Umbilical cord (tissue), 2 donors: ENCODE results near the gene LETM1. TPM values are rescaled to one million over a fixed set of nuclear protein-coding genes. Genes with fewer than 3 reads are reported as not detected.

Experiments
- DNase-seq: peaks from one replicate; pipeline ENCODE4 v3.0.0-alpha.2; 2015; ENCODE audit warnings: low spot score
- total RNA-seq: library from RNA; depleted of rRNA; stranded (reverse); fragments of >200 nt; gene quantifications from one replicate; pipeline ENCODE4 v1.2.3, GENCODE V29; 2014; ENCODE audit warnings: low replicate concordance; ENCODE audit not compliant: insufficient read depth

Gene LETM1
- total RNA-seq, 1 donor from 2014 or later = 37.6 TPM

DNA sequence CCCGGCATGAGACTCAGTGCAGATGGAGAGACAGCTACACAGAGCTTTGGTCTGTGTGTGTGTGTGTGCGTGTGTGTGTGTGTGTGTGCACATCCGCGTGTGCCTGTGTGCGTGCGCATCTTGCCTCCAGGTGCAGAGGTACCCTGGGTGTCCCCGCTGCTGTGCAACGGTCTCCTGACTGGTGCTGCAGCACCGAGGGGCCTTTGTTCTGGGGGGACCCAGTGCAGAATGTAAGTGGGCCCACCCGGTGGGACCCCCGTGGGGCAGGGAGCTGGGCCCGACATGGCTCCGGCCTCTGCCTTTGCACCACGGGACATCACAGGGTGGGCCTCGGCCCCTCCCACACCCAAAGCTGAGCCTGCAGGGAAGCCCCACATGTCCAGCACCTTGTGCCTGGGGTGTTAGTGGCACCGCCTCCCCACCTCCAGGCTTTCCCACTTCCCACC lies 48.6 kb downstream of the LETM1 start:
- no peak for DNase-seq

DNA sequence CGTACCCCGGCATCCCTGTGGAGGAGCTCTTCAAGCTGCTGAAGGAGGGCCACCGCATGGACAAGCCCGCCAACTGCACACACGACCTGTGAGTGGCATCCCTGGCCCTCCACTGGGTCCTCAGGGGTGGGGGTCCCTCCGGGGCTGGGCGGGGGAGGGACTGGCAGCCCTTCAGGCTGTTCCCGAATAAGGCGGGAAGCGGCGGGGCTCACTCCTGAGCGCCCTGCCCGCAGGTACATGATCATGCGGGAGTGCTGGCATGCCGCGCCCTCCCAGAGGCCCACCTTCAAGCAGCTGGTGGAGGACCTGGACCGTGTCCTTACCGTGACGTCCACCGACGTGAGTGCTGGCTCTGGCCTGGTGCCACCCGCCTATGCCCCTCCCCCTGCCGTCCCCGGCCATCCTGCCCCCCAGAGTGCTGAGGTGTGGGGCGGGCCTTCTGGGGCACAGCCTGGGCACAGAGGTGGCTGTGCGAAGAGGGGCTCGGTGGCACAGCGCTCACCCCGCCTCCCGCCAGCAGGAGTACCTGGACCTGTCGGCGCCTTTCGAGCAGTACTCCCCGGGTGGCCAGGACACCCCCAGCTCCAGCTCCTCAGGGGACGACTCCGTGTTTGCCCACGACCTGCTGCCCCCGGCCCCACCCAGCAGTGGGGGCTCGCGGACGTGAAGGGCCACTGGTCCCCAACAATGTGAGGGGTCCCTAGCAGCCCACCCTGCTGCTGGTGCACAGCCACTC lies 49.2 kb downstream of the LETM1 start:
- DNase-seq = no peak

GRCh38 chr4:1806223-1806564 lies 49.8 kb downstream of the LETM1 start:
- no peak for DNase-seq

- DNase-seq = no peak
Measured at GRCh38 chr4:1805493-1806222, 50.3 kb downstream of the LETM1 start.

DNA sequence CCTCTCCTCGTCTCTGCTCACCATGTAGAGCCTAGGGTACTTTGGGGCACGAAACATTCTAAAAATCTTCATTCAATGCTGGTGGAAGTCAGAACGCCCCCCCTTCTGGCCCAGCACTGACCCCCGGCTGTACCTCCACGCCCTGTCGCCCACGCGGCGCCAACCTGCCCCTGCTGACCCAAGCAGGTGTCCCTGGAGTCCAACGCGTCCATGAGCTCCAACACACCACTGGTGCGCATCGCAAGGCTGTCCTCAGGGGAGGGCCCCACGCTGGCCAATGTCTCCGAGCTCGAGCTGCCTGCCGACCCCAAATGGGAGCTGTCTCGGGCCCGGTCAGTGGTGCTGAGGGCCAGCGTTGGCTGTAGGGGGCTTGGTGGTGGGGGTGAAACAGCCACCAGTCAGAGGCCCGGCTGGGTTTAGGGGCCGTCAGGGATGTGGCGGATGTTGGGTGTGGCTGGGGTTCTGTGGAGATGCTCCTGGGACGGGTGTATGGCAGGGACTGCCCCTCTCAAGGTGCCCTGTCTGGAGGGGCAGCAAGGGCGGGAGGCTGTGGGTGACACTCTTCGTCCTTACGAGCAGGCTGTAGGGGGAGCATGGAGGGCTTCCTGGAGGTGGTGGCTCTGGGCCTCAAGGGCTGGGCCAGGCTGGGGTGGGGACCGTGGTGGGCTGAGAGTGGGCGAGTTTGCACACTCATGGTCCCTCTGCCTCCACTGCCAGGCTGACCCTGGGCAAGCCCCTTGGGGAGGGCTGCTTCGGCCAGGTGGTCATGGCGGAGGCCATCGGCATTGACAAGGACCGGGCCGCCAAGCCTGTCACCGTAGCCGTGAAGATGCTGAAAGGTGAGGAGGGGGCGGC lies 51.1 kb downstream of the LETM1 start:
- no peak for DNase-seq

DNA sequence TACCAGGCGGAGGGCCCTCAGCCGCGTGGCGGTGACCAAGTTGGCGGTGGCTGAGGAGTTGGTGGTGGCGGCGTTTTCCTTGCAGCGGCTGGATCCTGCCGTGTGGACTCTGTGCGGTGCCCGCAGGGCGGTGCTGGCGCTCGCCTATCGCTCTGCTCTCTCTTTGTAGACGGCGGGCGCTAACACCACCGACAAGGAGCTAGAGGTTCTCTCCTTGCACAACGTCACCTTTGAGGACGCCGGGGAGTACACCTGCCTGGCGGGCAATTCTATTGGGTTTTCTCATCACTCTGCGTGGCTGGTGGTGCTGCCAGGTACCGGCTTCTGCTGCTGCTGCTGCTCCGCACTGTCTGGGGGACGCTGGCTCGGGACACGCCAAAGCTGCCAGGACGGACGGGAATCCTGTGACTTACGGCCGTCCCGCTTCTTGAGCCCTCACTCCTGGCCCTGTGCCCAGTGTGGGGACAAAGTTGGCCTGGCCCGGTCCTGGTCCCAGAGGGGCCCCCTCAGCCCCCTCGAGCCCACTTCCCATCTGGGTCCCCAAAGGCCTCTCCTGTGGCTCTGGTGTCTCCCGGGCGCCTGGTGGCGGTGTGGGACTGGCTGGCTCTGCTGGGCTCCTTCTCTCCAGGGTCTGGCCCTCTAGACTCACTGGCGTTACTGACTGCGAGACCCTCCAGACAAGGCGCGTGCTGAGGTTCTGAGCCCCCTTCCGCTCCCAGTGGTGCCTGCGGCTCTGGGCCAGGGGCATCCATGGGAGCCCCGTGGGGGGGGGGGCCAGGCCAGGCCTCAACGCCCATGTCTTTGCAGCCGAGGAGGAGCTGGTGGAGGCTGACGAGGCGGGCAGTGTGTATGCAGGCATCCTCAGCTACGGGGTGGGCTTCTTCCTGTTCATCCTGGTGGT lies 52.2 kb downstream of the LETM1 start:
- DNase-seq = no peak

GRCh38 chr4:1802720-1803522 lies 53.0 kb downstream of the LETM1 start:
- no peak for DNase-seq

DNA sequence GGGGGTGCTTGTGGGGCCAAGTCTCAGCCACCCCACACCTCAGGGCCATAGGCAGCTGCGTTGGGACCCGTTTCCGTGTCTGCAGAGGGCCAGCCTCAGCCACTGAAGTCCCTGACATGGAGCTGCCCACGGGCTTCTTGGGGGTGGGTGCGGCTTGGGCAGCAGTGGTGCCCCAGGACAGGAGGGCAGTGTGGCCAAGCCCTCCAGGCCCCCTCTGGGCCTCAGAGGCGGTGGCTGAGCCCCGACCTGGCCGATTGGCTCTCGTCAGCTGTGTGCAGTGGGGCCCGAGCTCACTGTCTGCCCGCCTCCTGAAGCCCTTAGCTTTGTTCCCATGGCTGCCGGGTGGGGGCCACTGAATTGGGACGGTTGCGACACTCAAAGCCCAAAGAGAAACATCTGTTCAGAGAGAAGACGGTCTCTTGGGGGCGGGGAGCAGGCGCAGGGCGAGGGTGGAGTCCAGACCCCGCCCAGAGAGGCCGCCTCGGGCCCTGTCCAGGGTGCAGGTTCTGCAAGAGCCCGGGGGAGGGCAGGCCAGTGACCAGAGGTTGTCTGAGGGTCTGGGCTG lies 53.7 kb downstream of the LETM1 start:
- DNase-seq = peak; percentile 65

GRCh38 chr4:1801286-1801958 lies 54.5 kb downstream of the LETM1 start:
- DNase-seq = no peak

DNA sequence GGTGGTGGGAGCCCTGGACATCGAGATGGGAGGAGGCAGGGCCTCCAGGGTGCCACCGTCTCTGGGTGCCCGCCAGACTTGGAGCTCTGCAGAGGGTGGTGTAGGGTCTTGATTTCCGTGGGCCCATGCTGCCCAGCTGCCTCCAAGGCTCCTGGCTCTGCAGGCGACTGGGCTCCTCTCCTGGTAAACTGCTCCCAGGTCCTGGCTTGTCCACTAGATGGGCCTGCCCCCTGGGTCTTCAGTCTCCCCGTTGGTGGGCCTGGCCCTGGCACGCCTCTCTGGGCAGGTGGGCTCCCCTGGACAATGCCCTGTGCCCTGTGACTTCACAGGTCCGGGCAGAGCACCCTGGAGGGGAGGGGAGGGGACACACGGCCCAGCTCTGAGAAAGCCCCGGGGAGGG lies 55.2 kb downstream of the LETM1 start:
- DNase-seq = no peak

GRCh38 chr4:1799387-1800375 lies 56.3 kb downstream of the LETM1 start:
- no peak for DNase-seq

- DNase-seq = no peak
Measured at GRCh38 chr4:1798580-1799386, 57.2 kb downstream of the LETM1 start.

- no peak for DNase-seq
Measured at GRCh38 chr4:1797861-1798579, 57.9 kb downstream of the LETM1 start.

DNA sequence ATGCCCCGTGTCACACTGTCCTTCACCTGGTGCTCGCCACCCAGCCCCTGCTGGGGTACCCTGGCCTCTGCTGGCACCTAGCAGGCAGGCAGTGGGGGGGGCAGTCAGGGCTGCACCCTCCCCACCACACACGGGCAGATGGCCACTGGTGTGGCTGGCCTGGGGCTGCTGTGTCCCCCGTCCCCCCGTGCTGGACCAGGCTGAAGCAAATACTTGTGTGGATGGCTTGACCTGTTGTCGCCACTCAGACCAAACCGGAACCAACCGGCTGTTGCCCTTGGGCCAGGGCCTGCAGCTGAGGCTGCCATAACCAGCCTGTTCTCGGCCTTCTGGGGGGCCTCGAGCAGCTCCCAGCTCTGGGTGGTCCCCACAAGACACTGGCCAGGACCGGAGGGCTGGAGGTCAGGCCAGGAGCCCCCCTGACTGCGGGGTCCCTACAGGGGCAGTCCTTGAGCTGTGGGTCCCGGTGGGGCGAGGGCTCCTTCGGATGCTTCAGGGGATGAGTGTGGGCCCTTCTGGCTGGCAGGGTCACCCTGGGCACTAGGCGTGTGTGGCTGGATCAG lies 58.6 kb downstream of the LETM1 start:
- DNase-seq = no peak

- no peak for DNase-seq
Measured at GRCh38 chr4:1796486-1797204, 59.3 kb downstream of the LETM1 start.
